Measurements from ENCODE around the gene CAMK2N2. TPM values are rescaled to one million over a fixed set of nuclear protein-coding genes. Genes with fewer than 3 reads are reported as not detected.

The CAMK2N2 gene
- total RNA-seq, 1 donor from 2014 or later, result not detected

- Histone ChIP-seq H3K27me3 (peaks cover 37% of the 10 kb centered on the region), H3K4me1 (no peaks in the 10 kb centered on the region), H2AFZ (replicated peaks) (no peak overlapping the region), H3K9ac (no peak overlapping the region), H3F3A (ENCODE audit: low read depth) (peaks cover 9% of the 10 kb centered on the region), H3K4me2 (no peak overlapping the region), H3K9me3 (ENCODE audit: low read depth) (no peaks in the 10 kb centered on the region), H3K27ac (no peak overlapping the region), H3K79me2 (ENCODE audit: low read depth) (no peaks in the 10 kb centered on the region), H3K4me3 (no peak overlapping the region), H4K20me1 (ENCODE audit: low read depth) (peaks cover 30% of the 10 kb centered on the region), H3K36me3 (no peaks in the 10 kb centered on the region)
- H3K36me3 Mint-ChIP-seq, result no peaks in the 10 kb centered on the region
- peaks cover 34% of the 10 kb centered on the region for H3K27me3 Mint-ChIP-seq (ENCODE audit: insufficient read depth, low read depth)
- H3K4me1 Mint-ChIP-seq, result peaks cover 4% of the 10 kb centered on the region
- H3K4me3 Mint-ChIP-seq, result no peak overlapping the region
- H3K27ac Mint-ChIP-seq, result no peak overlapping the region
- peaks cover 2% of the 10 kb centered on the region for H3K9me3 Mint-ChIP-seq
- TF ChIP-seq CTCF (IDR thresholded peaks at IDR 0.05) (no peak), EZH2phosphoT487 (IDR thresholded peaks at IDR 0.05) (no peak), EZH2 (IDR thresholded peaks at IDR 0.05) (no peak)
- DNase-seq (ENCODE audit: low spot score), result no peak
These were observed 25.3 kb downstream of the CAMK2N2 start for GRCh38 chr3:184236033-184236410.

- Histone ChIP-seq H2AFZ (replicated peaks) (no peak overlapping the region), H3K4me3 (no peak overlapping the region), H3K36me3 (no peaks in the 10 kb centered on the region), H3K4me1 (no peaks in the 10 kb centered on the region), H3K79me2 (ENCODE audit: low read depth) (no peaks in the 10 kb centered on the region), H3K9ac (no peak overlapping the region), H3K27ac (no peak overlapping the region), H3K27me3 (peaks cover 42% of the 10 kb centered on the region), H4K20me1 (ENCODE audit: low read depth) (peaks cover 28% of the 10 kb centered on the region), H3F3A (ENCODE audit: low read depth) (peaks cover 11% of the 10 kb centered on the region), H3K4me2 (no peak overlapping the region), H3K9me3 (ENCODE audit: low read depth) (no peaks in the 10 kb centered on the region)
- peaks cover 37% of the 10 kb centered on the region for H3K27me3 Mint-ChIP-seq (ENCODE audit: insufficient read depth, low read depth)
- TF ChIP-seq EZH2phosphoT487 (IDR thresholded peaks at IDR 0.05) (no peak), CTCF (IDR thresholded peaks at IDR 0.05) (no peak), EZH2 (IDR thresholded peaks at IDR 0.05) (no peak)
- no peaks in the 10 kb centered on the region for H3K36me3 Mint-ChIP-seq
- H3K27ac Mint-ChIP-seq, result no peak overlapping the region
- peaks cover 2% of the 10 kb centered on the region for H3K9me3 Mint-ChIP-seq
- H3K4me3 Mint-ChIP-seq, result no peak overlapping the region
- peaks cover 4% of the 10 kb centered on the region for H3K4me1 Mint-ChIP-seq
- DNase-seq (ENCODE audit: low spot score), result no peak
These were observed 25.8 kb downstream of the CAMK2N2 start for GRCh38 chr3:184235381-184236032.

- no peaks in the 10 kb centered on the region for H3K9me3 ChIP-seq (ENCODE audit: low read depth)
- H3K36me3 ChIP-seq, result no peaks in the 10 kb centered on the region
- no peak overlapping the region for H3K27ac ChIP-seq
- no peak overlapping the region for H3K4me3 ChIP-seq
- H3K9ac ChIP-seq, result no peak overlapping the region
- H3K27me3 ChIP-seq, result peaks cover 49% of the 10 kb centered on the region
- no peaks in the 10 kb centered on the region for H3K79me2 ChIP-seq (ENCODE audit: low read depth)
- H3K4me2 ChIP-seq, result no peak overlapping the region
- Mint-ChIP-seq H3K9me3 (peaks cover 2% of the 10 kb centered on the region), H3K4me1 (peaks cover 4% of the 10 kb centered on the region), H3K27me3 (ENCODE audit: insufficient read depth, low read depth) (peaks cover 33% of the 10 kb centered on the region), H3K4me3 (no peak overlapping the region), H3K27ac (no peak overlapping the region), H3K36me3 (no peaks in the 10 kb centered on the region)
- no peak overlapping the region for H2AFZ ChIP-seq (replicated peaks)
- no peak for DNase-seq (ENCODE audit: low spot score)
- TF ChIP-seq EZH2phosphoT487 (IDR thresholded peaks at IDR 0.05) (no peak), CTCF (IDR thresholded peaks at IDR 0.05) (no peak), EZH2 (IDR thresholded peaks at IDR 0.05) (no peak)
- peaks cover 7% of the 10 kb centered on the region for H3F3A ChIP-seq (ENCODE audit: low read depth)
- peaks cover 2% of the 10 kb centered on the region for H3K4me1 ChIP-seq
- peaks cover 28% of the 10 kb centered on the region for H4K20me1 ChIP-seq (ENCODE audit: low read depth)
These were observed 26.5 kb downstream of the CAMK2N2 start for GRCh38 chr3:184234671-184235380.

Data from neural progenitor cell (in vitro differentiated cells).